GM18870 (cell line): ENCODE results near the gene COG2.
"Not testable (repeated sequence)": the region's sequence is repeated elsewhere in the genome, so short reads cannot be mapped to it uniquely, and the experiment has no call there.

Experiments used
- ATAC-seq: cut with Tn5 transposase; IDR thresholded peaks from one replicate; pipeline ENCODE4 v1.9.1; 2021; ENCODE audit warnings: moderate library complexity; ENCODE audit not compliant: unreplicated experiment

Gene COG2

GRCh38 chr1:230713547-230713914, 71.2 kb downstream of the COG2 start:
- no peak for ATAC-seq

- ATAC-seq, result no peak
These were observed 71.9 kb downstream of the COG2 start, which contains the start of gene AGT for GRCh38 chr1:230713915-230714764. Gene AGT, minus strand, starts transcription at chr1:230714122. Its CDS starts 3,299 bp downstream, at chr1:230710823.

DNA sequence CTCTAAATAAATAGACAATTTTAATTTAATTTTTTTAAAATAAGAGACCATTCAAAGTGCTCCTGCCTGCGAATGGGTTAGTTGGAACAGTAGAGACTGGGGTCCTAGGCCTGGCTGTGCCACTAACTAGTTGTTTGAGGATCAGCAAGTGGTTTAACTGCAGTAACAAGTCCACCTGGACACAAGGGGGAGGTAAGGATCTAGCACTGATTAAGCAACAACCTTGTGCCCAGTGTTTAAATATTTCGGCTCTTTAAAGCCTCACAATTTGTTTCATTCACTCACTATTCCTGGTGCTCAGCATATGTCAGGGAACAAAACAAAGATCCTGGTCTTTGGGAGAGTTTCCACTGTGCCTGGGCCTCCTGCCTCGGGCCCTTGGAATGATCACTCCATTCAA, 73.2 kb downstream of the COG2 start:
- no peak for ATAC-seq

DNA sequence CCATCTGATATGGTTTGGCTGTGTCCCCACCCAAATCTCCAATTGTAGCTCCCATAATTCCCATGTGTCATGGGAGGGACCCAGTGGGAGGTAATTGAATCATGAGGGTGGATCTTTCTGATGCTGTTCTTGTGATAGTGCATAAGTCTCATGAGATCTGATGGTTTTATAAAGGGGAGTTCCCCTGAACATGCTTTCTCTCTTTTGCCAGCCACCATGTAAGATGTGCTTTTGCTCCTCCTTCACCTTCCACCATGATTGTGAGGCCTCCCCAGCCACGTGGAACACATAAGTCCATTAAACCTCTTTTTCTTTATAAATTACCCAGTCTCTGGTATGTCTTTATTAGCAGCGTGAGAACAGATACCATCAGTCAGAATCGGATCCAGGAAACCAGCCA, 74.2 kb downstream of the COG2 start:
- not testable (repeated sequence) for ATAC-seq

DNA sequence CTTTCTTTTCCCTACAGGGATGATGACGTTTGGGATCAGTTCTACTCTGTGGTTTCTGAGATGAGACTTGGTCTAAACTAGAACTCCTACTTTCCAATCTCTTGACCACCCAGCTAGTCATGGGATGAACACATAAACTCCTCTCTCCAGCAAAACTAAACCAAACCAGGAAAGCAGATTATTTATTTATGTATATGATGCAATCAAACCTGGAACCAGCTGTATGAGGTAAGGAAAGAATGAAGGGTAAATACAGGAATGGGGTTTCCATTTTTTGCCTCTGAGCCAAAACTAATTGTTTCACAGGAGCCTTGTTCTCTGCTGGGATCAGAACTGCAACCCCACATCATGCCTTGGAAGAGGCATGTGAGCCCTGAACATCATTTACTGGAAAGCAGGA, 75.0 kb downstream of the COG2 start:
- no peak for ATAC-seq

GRCh38 chr1:230721849-230722522, 79.7 kb downstream of the COG2 start:
- ATAC-seq, result not testable (repeated sequence)

DNA sequence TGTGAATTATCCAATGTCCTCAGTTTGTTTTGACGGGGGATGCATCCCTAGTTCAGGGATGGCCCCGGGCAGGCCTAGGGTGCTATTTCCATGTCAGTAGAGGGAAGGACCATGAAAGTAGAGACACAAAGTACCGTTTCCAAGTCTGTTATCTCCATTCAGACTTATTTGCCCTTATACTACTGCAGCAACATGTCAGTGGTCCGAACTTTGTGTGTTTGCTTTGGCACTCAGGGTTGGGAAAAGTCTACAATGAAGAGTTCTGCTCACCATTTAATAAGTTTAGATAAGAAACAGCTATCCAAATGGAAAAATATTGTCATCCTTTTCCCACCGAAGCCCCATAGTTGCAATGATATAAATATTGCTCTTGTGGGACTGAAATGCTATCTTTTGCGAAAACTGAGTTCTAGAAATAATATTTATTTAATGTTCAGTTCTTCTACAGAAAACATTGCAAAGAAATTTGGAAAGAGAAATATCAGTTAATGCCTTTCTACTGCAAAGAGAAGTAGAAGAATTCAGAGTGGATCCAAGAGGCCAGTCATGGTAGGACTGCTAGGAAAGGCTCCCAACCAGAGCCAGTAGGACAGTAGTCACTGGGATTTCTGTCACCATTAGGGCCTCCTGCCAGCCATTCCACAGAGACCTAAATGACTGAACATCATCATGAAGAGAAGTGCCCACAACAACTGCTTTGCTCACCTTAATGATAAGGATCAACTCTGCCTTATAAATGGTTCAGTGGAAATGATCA, 83.2 kb downstream of the COG2 start:
- no peak for ATAC-seq

- no peak for ATAC-seq
These were observed 86.6 kb downstream of the COG2 start for GRCh38 chr1:230728710-230729392.

GRCh38 chr1:230730977-230731376, 88.7 kb downstream of the COG2 start:
- no peak for ATAC-seq

DNA sequence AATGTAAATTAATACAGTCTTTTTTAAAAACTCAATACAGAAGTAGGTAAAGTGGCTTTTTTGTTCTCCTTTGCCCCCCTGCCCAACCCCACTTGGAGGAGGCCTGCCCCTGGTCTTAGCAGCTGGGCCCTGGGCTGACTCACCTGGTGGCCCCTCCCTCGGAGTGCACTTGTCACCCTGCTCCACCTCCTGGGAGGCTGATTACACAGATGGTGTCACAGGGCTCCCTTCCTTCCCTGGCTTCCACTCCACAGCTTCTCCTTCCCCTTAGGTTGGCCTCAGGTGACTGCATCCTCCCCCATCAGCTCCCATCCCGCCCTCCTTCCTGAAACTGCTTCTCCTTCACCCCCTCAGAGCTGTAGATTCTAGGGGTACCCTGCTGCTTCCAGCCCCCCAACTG, 93.2 kb downstream of the COG2 start:
- no peak for ATAC-seq

GRCh38 chr1:230737622-230738262, 95.5 kb downstream of the COG2 start:
- ATAC-seq, result no peak

DNA sequence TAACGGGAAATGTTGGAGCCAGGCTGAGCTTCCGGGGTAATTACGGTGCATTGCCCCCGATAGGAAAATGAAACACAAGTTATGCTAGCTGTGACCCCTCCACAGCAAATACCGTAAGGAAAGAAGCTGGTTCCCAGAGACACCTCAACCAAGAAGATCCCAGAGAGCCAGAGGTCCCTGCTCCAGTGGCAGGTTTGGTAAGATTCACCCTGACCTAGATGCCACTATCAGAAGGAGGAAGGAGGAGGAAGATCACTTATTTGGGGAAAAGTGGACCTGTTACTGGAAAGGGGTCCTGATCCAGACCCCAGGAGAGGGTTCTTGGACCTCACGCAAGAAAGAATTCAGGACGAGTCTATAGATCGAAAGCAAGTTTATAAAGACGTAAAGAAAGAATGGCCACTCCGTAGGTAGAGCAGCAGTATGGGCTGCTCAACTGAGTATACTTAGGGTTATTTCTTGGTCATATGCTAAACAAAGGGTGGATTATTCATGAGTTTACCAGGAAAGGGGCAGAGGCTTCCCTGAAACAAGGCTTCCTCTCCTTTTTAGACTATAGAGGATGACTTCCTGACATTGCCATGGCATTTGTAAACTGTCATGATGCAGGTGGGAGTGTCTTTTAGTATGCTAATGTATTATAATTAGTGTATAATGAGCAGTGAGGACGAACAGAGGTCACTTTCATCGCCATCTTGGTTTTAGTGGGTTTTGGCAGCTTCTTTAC, 97.4 kb downstream of the COG2 start:
- ATAC-seq, result no peak
